K562 (cell line): ENCODE measurements around the gene ILKAP. TPM values are rescaled to one million over a fixed set of nuclear protein-coding genes. Genes with fewer than 3 reads are reported as not detected.

Experiments
- ATAC-seq: fragments of 200-7000 bp; cut with Tn5 transposase; 3 replicates; pipeline ENCODE4 v1.9.1; 2020; ENCODE audit warnings: moderate library complexity
- BruUV-seq: library from RNA; stranded (reverse); fragments of 400-500 nt; replicated peaks from 2 replicates; lab custom pipeline; 2021; lab: Mats Ljungman, UMichigan
- CTCF ChIA-PET: fragments of 300-600 bp; formaldehyde crosslinking; extraction: SDS; loops from one replicate; lab custom pipeline; 2021; ENCODE audit warnings: low intra/inter-chr PET ratio; lab: Yijun Ruan, JAX
- POLR2A ChIA-PET: fragments of 300-600, 350-650 bp; sonication (Branson Sonifier 250); formaldehyde crosslinking; extraction: SDS; loops from one replicate; lab custom pipeline; 2021; ENCODE audit warnings: antibody characterized with exemption, inconsistent platforms; lab: Yijun Ruan, JAX
- DNase-seq, 4 experiments: peaks; one replicate each; pipeline versions ENCODE4 v3.0.0 to v3.0.0-alpha.2; 2011 to 2018; ENCODE audit warnings: low spot score in 3 of 4, mixed read lengths in 3 of 4; ENCODE audit errors: extremely low read depth in 1 of 4
- FAIRE-seq: peaks from 2 replicates; lab custom pipeline; 2011; peaks lifted over from hg19 to GRCh38; lab: Jason Lieb, UNC
- H2AFZ ChIP-seq: 2 replicates; pipeline ENCODE4 v1.6.0; 2011; ENCODE audit warnings: low read depth, low read length, control low read depth, inconsistent platforms
- H3K27ac ChIP-seq: fragments of 200-600 bp; 3 replicates; pipeline ENCODE4 v1.8.0; 2011; ENCODE audit warnings: low read depth, mild to moderate bottlenecking, control low read depth, inconsistent platforms, low read length, moderate library complexity, mixed read lengths; ENCODE audit errors: extremely low read depth
- H3K27me3 ChIP-seq, 2 experiments: fragments of 300-600 bp in 1 of 2; 2 replicates in 1 of 2; 3 replicates in 1 of 2; pipeline versions ENCODE4 v1.6.0 to v1.8.0; 2011; ENCODE audit warnings: inconsistent platforms in 2 of 2, low read length in 2 of 2, mild to moderate bottlenecking in 1 of 2, mixed read lengths in 1 of 2, moderate library complexity in 1 of 2; ENCODE audit not compliant: control insufficient read depth in 2 of 2, insufficient read depth in 2 of 2
- H3K36me3 ChIP-seq: fragments of 300-600 bp; 3 replicates; pipeline ENCODE4 v1.8.0; 2011; ENCODE audit warnings: mild to moderate bottlenecking, low read length, inconsistent platforms; ENCODE audit not compliant: control insufficient read depth, insufficient read depth
- H3K4me1 ChIP-seq, 2 experiments: fragments of 200-600 bp in 1 of 2; replicated peaks in 1 of 2; 2 replicates in 1 of 2; 3 replicates in 1 of 2; pipeline versions ENCODE4 v1.5.1 to v1.8.0; 2011; ENCODE audit warnings: inconsistent platforms in 2 of 2, low read length in 2 of 2, mild to moderate bottlenecking in 1 of 2, mixed read lengths in 1 of 2, moderate library complexity in 1 of 2; ENCODE audit not compliant: control insufficient read depth in 2 of 2, insufficient read depth in 2 of 2
- H3K4me2 ChIP-seq: 2 replicates; pipeline ENCODE4 v1.6.1; 2011; ENCODE audit warnings: low read length, control low read depth, inconsistent platforms, mixed read lengths; ENCODE audit not compliant: insufficient read depth
- H3K4me3 ChIP-seq: fragments of 200-600 bp; sonication (generic), shearing (Covaris generic); 2 replicates; pipeline ENCODE4 v1.5.1; 2016; ENCODE audit warnings: control low read depth, inconsistent platforms
- H3K79me2 ChIP-seq: fragments of 200-600 bp; 3 replicates; pipeline ENCODE4 v1.8.0; 2011; ENCODE audit warnings: low read length, inconsistent platforms; ENCODE audit not compliant: control insufficient read depth, insufficient read depth
- H3K9ac ChIP-seq, 2 experiments: 2 replicates each; pipeline versions ENCODE4 v1.6.0 to v1.6.1; 2011; ENCODE audit warnings: low read depth in 2 of 2, low read length in 2 of 2, control low read depth in 1 of 2, inconsistent platforms in 1 of 2, mild to moderate bottlenecking in 1 of 2, mixed read lengths in 1 of 2; ENCODE audit not compliant: insufficient read depth in 1 of 2
- H3K9me1 ChIP-seq: one replicate; pipeline ENCODE4 v1.6.0; 2011; ENCODE audit warnings: inconsistent platforms, mild to moderate bottlenecking, low read length, moderate library complexity; ENCODE audit not compliant: control insufficient read depth, insufficient read depth
- H3K9me3 ChIP-seq: replicated peaks from 2 replicates; pipeline ENCODE4 v1.5.1; 2011; ENCODE audit warnings: low read depth, low read length, inconsistent platforms; ENCODE audit not compliant: control insufficient read depth, insufficient read depth
- H4K20me1 ChIP-seq: replicated peaks from 2 replicates; pipeline ENCODE4 v1.6.1; 2011; ENCODE audit warnings: low read length, inconsistent platforms, mixed read lengths; ENCODE audit not compliant: control insufficient read depth, insufficient read depth
- HNRNPLL ChIP-seq: fragments of 200-400 bp; formaldehyde crosslinking; IDR thresholded peaks from 2 replicates; pipeline ENCODE4 v1.6.1; 2017; ENCODE audit warnings: low read length, low read depth, mild to moderate bottlenecking; ENCODE audit not compliant: poor library complexity, severe bottlenecking
- PCBP1 ChIP-seq: fragments of 200-400 bp; formaldehyde crosslinking; IDR thresholded peaks from 2 replicates; pipeline ENCODE4 v1.6.1; 2018; ENCODE audit warnings: mild to moderate bottlenecking, low read depth, low read length; ENCODE audit not compliant: poor library complexity, severe bottlenecking
- PTRF ChIP-seq: fragments of 450-650 bp; IDR thresholded peaks from 2 replicates; pipeline ENCODE4 v1.6.1; 2016; ENCODE audit warnings: mild to moderate bottlenecking, missing genetic modification characterization, missing compliant biosample characterization
- PURB ChIP-seq: sonication (generic); formaldehyde crosslinking; IDR thresholded peaks from 2 replicates; pipeline ENCODE4 v1.9.0; 2021; ENCODE audit warnings: low read depth, mild to moderate bottlenecking, missing genetic modification reagents
- RAD21 ChIP-seq, 2 experiments: fragments of 250-450 bp in 1 of 2; fragments of 450-650 bp in 1 of 2; sonication (Bioruptor Pico) in 1 of 2; formaldehyde crosslinking in 1 of 2; IDR thresholded peaks in 1 of 2; conservative IDR thresholded peaks in 1 of 2; 2 replicates each; pipeline versions ENCODE4 v1.4.0 to v1.8.0; 2020 to 2022; ENCODE audit warnings: mild to moderate bottlenecking in 2 of 2, moderate library complexity in 1 of 2
- RB1 ChIP-seq: fragments of 450-650 bp; IDR thresholded peaks from 2 replicates; pipeline ENCODE4 v1.6.1; 2017; ENCODE audit warnings: low read depth, mild to moderate bottlenecking
- SIRT6 ChIP-seq: IDR thresholded peaks from one replicate; pipeline ENCODE4 v1.6.1; 2012; ENCODE audit warnings: low read depth, mild to moderate bottlenecking, control low read depth, inconsistent platforms, low read length, moderate library complexity
- SMAD2 ChIP-seq: fragments of 150-350 bp; IDR thresholded peaks from 2 replicates; pipeline ENCODE4 v1.6.1; 2014; ENCODE audit warnings: low read depth, mild to moderate bottlenecking, low read length
- TARDBP ChIP-seq: fragments of 450-650 bp; IDR thresholded peaks from 2 replicates; pipeline ENCODE4 v1.6.1; 2016
- TSC22D4 ChIP-seq: fragments of 450-650 bp; IDR thresholded peaks from 2 replicates; pipeline ENCODE4 v1.6.1; 2016; ENCODE audit warnings: missing genetic modification characterization, missing biosample characterization, control low read depth
- ZNF75A ChIP-seq: fragments of 450-650 bp; formaldehyde crosslinking; IDR thresholded peaks from 2 replicates; pipeline ENCODE4 v1.4.0; 2020; ENCODE audit warnings: mild to moderate bottlenecking
- ZNF77 ChIP-seq: fragments of 250-450 bp; sonication (Bioruptor Pico); IDR thresholded peaks from 2 replicates; pipeline ENCODE4 v1.5.0; 2020
- WGBS: fragments of 100-300 bp; shearing (Covaris generic); methylation state at CpG from one replicate; pipeline ENCODE4 v1.1.6; 2016; ENCODE audit warnings: low coverage, mixed read lengths; ENCODE audit not compliant: insufficient coverage; ENCODE audit errors: missing lambda C conversion rate; 5-methylcytosine and 5-hydroxymethylcytosine counted together
- in situ Hi-C: fragments of 300-500 bp; cut with MboI; formaldehyde crosslinking; loops from 4 replicates; pipeline ENCODE4 v1.15.0; 2018; ENCODE audit warnings: inconsistent platforms, mixed read lengths
- intact Hi-C: fragments of 100-400 bp; cut with micrococcal nuclease; formaldehyde crosslinking; loops from 2 replicates; pipeline ENCODE4 v1.14.2; 2022
- polyA plus RNA-seq, 8 experiments: library from polyadenylated mRNA; depleted of rRNA in 4 of 8; stranded (reverse) in 5 of 8; unstranded in 3 of 8; fragments of >200 nt; fragmentation: Nextera tagmentation in 2 of 8; fragmentation: Illumina TruSeq in 1 of 8; extraction: Ambion mirVana in 2 of 8; extraction: Trizol in 1 of 8; gene quantifications; 2 replicates each; pipeline versions ENCODE4 v1.2.1 to v1.2.3, GENCODE V29; 2011 to 2014; ENCODE audit warnings: inconsistent platforms in 1 of 8, missing spikeins in 1 of 8
- total RNA-seq, 7 experiments: library from RNA; depleted of rRNA in 6 of 7; stranded (reverse); fragments of >200 nt in 6 of 7; fragmentation: Illumina TruSeq in 2 of 7; extraction: Trizol in 2 of 7; gene quantifications; 2 replicates each; pipeline versions ENCODE4 v1.2.1 to v1.2.3, GENCODE V29; 2011 to 2021; ENCODE audit warnings: low replicate concordance in 1 of 7
- TF ChIP-seq, protein P1 (sequence below): fragments of 250-450 bp; sonication (Bioruptor Pico); IDR thresholded peaks from 2 replicates; pipeline ENCODE4 v1.6.1; 2021; ENCODE audit warnings: mild to moderate bottlenecking
- TF ChIP-seq, protein P2 (sequence below): fragments of 200-400 bp; formaldehyde crosslinking; IDR thresholded peaks from 2 replicates; pipeline ENCODE4 v1.6.1; 2017; ENCODE audit warnings: mild to moderate bottlenecking, low read depth, low read length, moderate library complexity

The ILKAP gene
- total and polyA plus RNA-seq, 9 of the 15 experiments (the other 6 are each of a cell fraction or from before 2014, with no cell fraction given), result 3.1 to 43.9 (median 20.7) TPM

DNA sequence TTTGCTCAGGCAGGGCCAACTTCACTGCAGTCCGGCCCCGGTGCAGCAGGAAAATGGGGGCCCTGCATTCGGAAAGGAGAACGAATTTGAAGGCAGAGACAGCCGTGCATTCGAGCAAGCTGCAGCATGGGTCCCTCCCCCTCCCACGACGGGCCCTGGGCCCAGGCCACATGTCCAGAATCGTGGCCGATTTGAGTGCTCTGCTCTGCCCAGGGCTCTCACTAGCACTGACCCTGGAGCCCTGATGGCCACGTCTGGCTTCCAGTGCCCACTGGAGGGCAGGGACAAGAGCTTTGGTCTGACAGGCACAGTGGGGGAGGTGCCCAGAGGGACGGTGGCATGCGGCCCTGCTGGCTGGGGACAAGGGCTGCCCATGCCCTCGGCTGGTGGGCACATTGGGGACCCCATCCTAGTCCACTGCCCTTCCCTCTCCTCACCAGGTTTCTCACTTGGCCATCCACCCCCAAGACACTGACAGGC lies 79.5 kb downstream of the ILKAP start:
- no peak for FAIRE-seq

More for the DNA sequence above, 79.5 kb downstream of the ILKAP start:
- ChIA-PET POLR2A (no interaction called here), CTCF (no interaction called here)
- no TSS peak for BruUV-seq
- H3K9ac ChIP-seq, result no peak overlapping the region
- H3K4me2 ChIP-seq, result no peak overlapping the region
- TF ChIP-seq PCBP1 (no peak), ZNF77 (no peak), SIRT6 (no peak), PTRF (tag) (no peak), RB1 (no peak), RAD21 (CRISPR knock-in tag; conservative IDR thresholded peaks at IDR 0.05 in 1 of 2, IDR thresholded peaks at IDR 0.05 in 1 of 2) (no peak), ZNF75A (CRISPR knock-in tag) (no peak), HNRNPLL (no peak), TSC22D4 (tag) (no peak), PURB (no peak), TARDBP (no peak), SMAD2 (no peak)
- TF ChIP-seq, protein P1, sequence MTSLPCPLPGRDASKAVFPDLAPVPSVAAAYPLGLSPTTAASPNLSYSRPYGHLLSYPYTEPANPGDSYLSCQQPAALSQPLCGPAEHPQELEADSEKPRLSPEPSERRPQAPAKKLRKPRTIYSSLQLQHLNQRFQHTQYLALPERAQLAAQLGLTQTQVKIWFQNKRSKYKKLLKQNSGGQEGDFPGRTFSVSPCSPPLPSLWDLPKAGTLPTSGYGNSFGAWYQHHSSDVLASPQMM (CRISPR knock-in tag), result no peak
- TF ChIP-seq, protein P2, sequence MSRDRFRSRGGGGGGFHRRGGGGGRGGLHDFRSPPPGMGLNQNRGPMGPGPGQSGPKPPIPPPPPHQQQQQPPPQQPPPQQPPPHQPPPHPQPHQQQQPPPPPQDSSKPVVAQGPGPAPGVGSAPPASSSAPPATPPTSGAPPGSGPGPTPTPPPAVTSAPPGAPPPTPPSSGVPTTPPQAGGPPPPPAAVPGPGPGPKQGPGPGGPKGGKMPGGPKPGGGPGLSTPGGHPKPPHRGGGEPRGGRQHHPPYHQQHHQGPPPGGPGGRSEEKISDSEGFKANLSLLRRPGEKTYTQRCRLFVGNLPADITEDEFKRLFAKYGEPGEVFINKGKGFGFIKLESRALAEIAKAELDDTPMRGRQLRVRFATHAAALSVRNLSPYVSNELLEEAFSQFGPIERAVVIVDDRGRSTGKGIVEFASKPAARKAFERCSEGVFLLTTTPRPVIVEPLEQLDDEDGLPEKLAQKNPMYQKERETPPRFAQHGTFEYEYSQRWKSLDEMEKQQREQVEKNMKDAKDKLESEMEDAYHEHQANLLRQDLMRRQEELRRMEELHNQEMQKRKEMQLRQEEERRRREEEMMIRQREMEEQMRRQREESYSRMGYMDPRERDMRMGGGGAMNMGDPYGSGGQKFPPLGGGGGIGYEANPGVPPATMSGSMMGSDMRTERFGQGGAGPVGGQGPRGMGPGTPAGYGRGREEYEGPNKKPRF, result no peak
- 0 out of 2 replicates have a peak, but pooled peaks cover 2% of the 10 kb centered on the region for H3K9me3 ChIP-seq
- no peaks in the 10 kb centered on the region for H4K20me1 ChIP-seq
- ATAC-seq, result no peak
- H3K36me3 ChIP-seq, result no peaks in the 10 kb centered on the region
- H3K4me3 ChIP-seq, result no peak overlapping the region
- in situ Hi-C loops, result no loop called here
- H3K4me1 ChIP-seq, result peaks cover 0 to 49% of the 10 kb centered on the region in 2 experiments; a peak in 3 of 5 replicates
- intact Hi-C loops, result no loop called here
- no peaks in the 10 kb centered on the region for H3K79me2 ChIP-seq
- H3K9me1 ChIP-seq, result no peaks in the 10 kb centered on the region
- 5% methylated on average over 13 of the region's 14 CpGs for WGBS
- H2AFZ ChIP-seq, result no peak overlapping the region
- peaks cover 5 to 43% of the 10 kb centered on the region in 2 experiments; a peak in 4 of 5 replicates for H3K27me3 ChIP-seq
- no peak for DNase-seq
- H3K27ac ChIP-seq, result no peak overlapping the region
